K562 (cell line): ENCODE results near the gene PTBP3. TPM values are rescaled to one million over a fixed set of nuclear protein-coding genes. Genes with fewer than 3 reads are reported as not detected.

Experiments used
- ATAC-seq: fragments of 200-7000 bp; cut with Tn5 transposase; 3 replicates; pipeline ENCODE4 v1.9.1; 2020; ENCODE audit warnings: moderate library complexity
- BruUV-seq: library from RNA; stranded (reverse); fragments of 400-500 nt; replicated peaks from 2 replicates; lab custom pipeline; 2021; lab: Mats Ljungman, UMichigan
- CTCF ChIA-PET: fragments of 300-600 bp; formaldehyde crosslinking; extraction: SDS; loops from one replicate; lab custom pipeline; 2021; ENCODE audit warnings: low intra/inter-chr PET ratio; lab: Yijun Ruan, JAX
- POLR2A ChIA-PET: fragments of 300-600, 350-650 bp; sonication (Branson Sonifier 250); formaldehyde crosslinking; extraction: SDS; loops from one replicate; lab custom pipeline; 2021; ENCODE audit warnings: antibody characterized with exemption, inconsistent platforms; lab: Yijun Ruan, JAX
- DNase-seq, 4 experiments: peaks; one replicate each; pipeline versions ENCODE4 v3.0.0 to v3.0.0-alpha.2; 2011 to 2018; ENCODE audit warnings: low spot score in 3 of 4, mixed read lengths in 3 of 4; ENCODE audit errors: extremely low read depth in 1 of 4
- FAIRE-seq: peaks from 2 replicates; lab custom pipeline; 2011; peaks lifted over from hg19 to GRCh38; lab: Jason Lieb, UNC
- H2AFZ ChIP-seq: 2 replicates; pipeline ENCODE4 v1.6.0; 2011; ENCODE audit warnings: low read depth, low read length, control low read depth, inconsistent platforms
- H3K27ac ChIP-seq: fragments of 200-600 bp; 3 replicates; pipeline ENCODE4 v1.8.0; 2011; ENCODE audit warnings: low read depth, mild to moderate bottlenecking, control low read depth, inconsistent platforms, low read length, moderate library complexity, mixed read lengths; ENCODE audit errors: extremely low read depth
- H3K27me3 ChIP-seq, 2 experiments: fragments of 300-600 bp in 1 of 2; 2 replicates in 1 of 2; 3 replicates in 1 of 2; pipeline versions ENCODE4 v1.6.0 to v1.8.0; 2011; ENCODE audit warnings: inconsistent platforms in 2 of 2, low read length in 2 of 2, mild to moderate bottlenecking in 1 of 2, mixed read lengths in 1 of 2, moderate library complexity in 1 of 2; ENCODE audit not compliant: control insufficient read depth in 2 of 2, insufficient read depth in 2 of 2
- H3K36me3 ChIP-seq: fragments of 300-600 bp; 3 replicates; pipeline ENCODE4 v1.8.0; 2011; ENCODE audit warnings: mild to moderate bottlenecking, low read length, inconsistent platforms; ENCODE audit not compliant: control insufficient read depth, insufficient read depth
- H3K4me1 ChIP-seq, 2 experiments: fragments of 200-600 bp in 1 of 2; replicated peaks in 1 of 2; 2 replicates in 1 of 2; 3 replicates in 1 of 2; pipeline versions ENCODE4 v1.5.1 to v1.8.0; 2011; ENCODE audit warnings: inconsistent platforms in 2 of 2, low read length in 2 of 2, mild to moderate bottlenecking in 1 of 2, mixed read lengths in 1 of 2, moderate library complexity in 1 of 2; ENCODE audit not compliant: control insufficient read depth in 2 of 2, insufficient read depth in 2 of 2
- H3K4me2 ChIP-seq: 2 replicates; pipeline ENCODE4 v1.6.1; 2011; ENCODE audit warnings: low read length, control low read depth, inconsistent platforms, mixed read lengths; ENCODE audit not compliant: insufficient read depth
- H3K4me3 ChIP-seq: fragments of 200-600 bp; sonication (generic), shearing (Covaris generic); 2 replicates; pipeline ENCODE4 v1.5.1; 2016; ENCODE audit warnings: control low read depth, inconsistent platforms
- H3K79me2 ChIP-seq: fragments of 200-600 bp; 3 replicates; pipeline ENCODE4 v1.8.0; 2011; ENCODE audit warnings: low read length, inconsistent platforms; ENCODE audit not compliant: control insufficient read depth, insufficient read depth
- H3K9ac ChIP-seq, 2 experiments: 2 replicates each; pipeline versions ENCODE4 v1.6.0 to v1.6.1; 2011; ENCODE audit warnings: low read depth in 2 of 2, low read length in 2 of 2, control low read depth in 1 of 2, inconsistent platforms in 1 of 2, mild to moderate bottlenecking in 1 of 2, mixed read lengths in 1 of 2; ENCODE audit not compliant: insufficient read depth in 1 of 2
- H3K9me1 ChIP-seq: one replicate; pipeline ENCODE4 v1.6.0; 2011; ENCODE audit warnings: inconsistent platforms, mild to moderate bottlenecking, low read length, moderate library complexity; ENCODE audit not compliant: control insufficient read depth, insufficient read depth
- H3K9me3 ChIP-seq: replicated peaks from 2 replicates; pipeline ENCODE4 v1.5.1; 2011; ENCODE audit warnings: low read depth, low read length, inconsistent platforms; ENCODE audit not compliant: control insufficient read depth, insufficient read depth
- H4K20me1 ChIP-seq: replicated peaks from 2 replicates; pipeline ENCODE4 v1.6.1; 2011; ENCODE audit warnings: low read length, inconsistent platforms, mixed read lengths; ENCODE audit not compliant: control insufficient read depth, insufficient read depth
- ARID1B ChIP-seq: fragments of 450-650 bp; IDR thresholded peaks from 2 replicates; pipeline ENCODE4 v1.6.1; 2016; ENCODE audit warnings: antibody characterized with exemption, mild to moderate bottlenecking, inconsistent platforms
- CHD1 ChIP-seq: fragments of 200-600 bp; sonication (generic); IDR thresholded peaks from one replicate; pipeline ENCODE4 v1.6.1; 2012; ENCODE audit warnings: mild to moderate bottlenecking, moderate library complexity, low read length, inconsistent platforms
- CSDE1 ChIP-seq, 2 experiments: fragments of 450-650 bp; IDR thresholded peaks; 2 replicates each; pipeline ENCODE4 v1.6.1; 2016; ENCODE audit warnings: mild to moderate bottlenecking in 1 of 2
- CTBP1 ChIP-seq: fragments of 450-650 bp; IDR thresholded peaks from 2 replicates; pipeline ENCODE4 v1.6.1; 2016; ENCODE audit warnings: borderline replicate concordance
- DMBX1 ChIP-seq: fragments of 250-450 bp; sonication (Bioruptor Pico); IDR thresholded peaks from 2 replicates; pipeline ENCODE4 v1.8.0; 2022; ENCODE audit warnings: inconsistent platforms, mild to moderate bottlenecking, moderate library complexity, borderline replicate concordance
- ETV6 ChIP-seq, 3 experiments: fragments of 150-350 bp in 1 of 3; sonication (generic) in 1 of 3; formaldehyde crosslinking in 1 of 3; IDR thresholded peaks; 2 replicates each; pipeline versions ENCODE4 v1.6.1 to v1.8.0; 2014 to 2022; ENCODE audit warnings: borderline replicate concordance in 2 of 3, low read depth in 2 of 3, antibody characterized with exemption in 1 of 3, low read length in 1 of 3, mild to moderate bottlenecking in 1 of 3, missing genetic modification reagents in 1 of 3
- GTF2E2 ChIP-seq: fragments of 200-800 bp; sonication (Bioruptor generic); IDR thresholded peaks from 2 replicates; pipeline ENCODE4 v1.6.1; 2016; ENCODE audit warnings: missing genetic modification characterization, missing compliant biosample characterization
- ILK ChIP-seq: fragments of 450-650 bp; IDR thresholded peaks from 2 replicates; pipeline ENCODE4 v1.6.1; 2016; ENCODE audit warnings: missing genetic modification characterization, low read depth, mild to moderate bottlenecking, missing compliant biosample characterization, moderate library complexity, borderline replicate concordance
- KAT2B ChIP-seq: IDR thresholded peaks from one replicate; pipeline ENCODE4 v1.6.1; 2012; ENCODE audit warnings: low read depth, mild to moderate bottlenecking, control low read depth, inconsistent platforms, low read length, moderate library complexity
- OTX1 ChIP-seq: fragments of 450-650 bp; formaldehyde crosslinking; IDR thresholded peaks from 2 replicates; pipeline ENCODE4 v1.4.0; 2022; ENCODE audit warnings: mild to moderate bottlenecking
- PPARD ChIP-seq: fragments of 250-450 bp; sonication (Bioruptor Pico); IDR thresholded peaks from 2 replicates; pipeline ENCODE4 v1.8.0; 2022; ENCODE audit warnings: inconsistent platforms, mild to moderate bottlenecking, moderate library complexity
- SIN3B ChIP-seq: fragments of 450-650 bp; IDR thresholded peaks from 2 replicates; pipeline ENCODE4 v1.6.1; 2017; ENCODE audit warnings: low read depth, mild to moderate bottlenecking, moderate library complexity
- SLC30A9 ChIP-seq: fragments of 250-450 bp; sonication (Bioruptor Pico); IDR thresholded peaks from 2 replicates; pipeline ENCODE4 v1.8.0; 2022; ENCODE audit warnings: mild to moderate bottlenecking, moderate library complexity
- SOX6 ChIP-seq: fragments of 450-650 bp; IDR thresholded peaks from 2 replicates; pipeline ENCODE4 v1.6.1; 2014; ENCODE audit warnings: mild to moderate bottlenecking
- ZBTB49 ChIP-seq: sonication (generic); formaldehyde crosslinking; IDR thresholded peaks from 2 replicates; pipeline ENCODE4 v1.8.0; 2022; ENCODE audit warnings: missing genetic modification reagents, mild to moderate bottlenecking, borderline replicate concordance
- ZNF644 ChIP-seq: fragments of 200-800 bp; sonication (Bioruptor generic); IDR thresholded peaks from 2 replicates; pipeline ENCODE4 v1.6.1; 2016; ENCODE audit warnings: low read depth, missing genetic modification characterization, missing compliant biosample characterization
- ZNF707 ChIP-seq: fragments of 250-450 bp; sonication (Bioruptor Pico); conservative IDR thresholded peaks from 2 replicates; pipeline ENCODE4 v1.8.0; 2022; ENCODE audit warnings: inconsistent platforms, mild to moderate bottlenecking, moderate library complexity
- WGBS: fragments of 100-300 bp; shearing (Covaris generic); methylation state at CpG from one replicate; pipeline ENCODE4 v1.1.6; 2016; ENCODE audit warnings: low coverage, mixed read lengths; ENCODE audit not compliant: insufficient coverage; ENCODE audit errors: missing lambda C conversion rate; 5-methylcytosine and 5-hydroxymethylcytosine counted together
- in situ Hi-C: fragments of 300-500 bp; cut with MboI; formaldehyde crosslinking; loops from 4 replicates; pipeline ENCODE4 v1.15.0; 2018; ENCODE audit warnings: inconsistent platforms, mixed read lengths
- intact Hi-C: fragments of 100-400 bp; cut with micrococcal nuclease; formaldehyde crosslinking; loops from 2 replicates; pipeline ENCODE4 v1.14.2; 2022
- polyA plus RNA-seq, 8 experiments: library from polyadenylated mRNA; depleted of rRNA in 4 of 8; stranded (reverse) in 5 of 8; unstranded in 3 of 8; fragments of >200 nt; fragmentation: Nextera tagmentation in 2 of 8; fragmentation: Illumina TruSeq in 1 of 8; extraction: Ambion mirVana in 2 of 8; extraction: Trizol in 1 of 8; gene quantifications; 2 replicates each; pipeline versions ENCODE4 v1.2.1 to v1.2.3, GENCODE V29; 2011 to 2014; ENCODE audit warnings: inconsistent platforms in 1 of 8, missing spikeins in 1 of 8
- total RNA-seq, 7 experiments: library from RNA; depleted of rRNA in 6 of 7; stranded (reverse); fragments of >200 nt in 6 of 7; fragmentation: Illumina TruSeq in 2 of 7; extraction: Trizol in 2 of 7; gene quantifications; 2 replicates each; pipeline versions ENCODE4 v1.2.1 to v1.2.3, GENCODE V29; 2011 to 2021; ENCODE audit warnings: low replicate concordance in 1 of 7
- TF ChIP-seq, protein P1 (sequence below): sonication (generic); formaldehyde crosslinking; IDR thresholded peaks from 2 replicates; pipeline ENCODE4 v1.8.0; 2023; ENCODE audit warnings: mild to moderate bottlenecking, missing genetic modification reagents

Gene PTBP3
- total and polyA plus RNA-seq, 9 of the 15 experiments (the other 6 are each of a cell fraction or from before 2014, with no cell fraction given): 22.4 to 132 (median 68.0) TPM

GRCh38 chr9:112232233-112232632, 101.2 kb downstream of the PTBP3 start:
- Histone ChIP-seq H3K4me2 (no peak overlapping the region), H3K4me1 (no peaks in the 10 kb centered on the region; a peak in 3 of 5 replicates), H3K9me1 (no peaks in the 10 kb centered on the region), H3K36me3 (peaks cover 60% of the 10 kb centered on the region), H3K9ac (no peak overlapping the region), H2AFZ (no peak overlapping the region), H3K27ac (no peak overlapping the region), H3K9me3 (no peaks in the 10 kb centered on the region), H3K79me2 (0 out of 3 replicates have a peak, but pooled peaks cover 5% of the 10 kb centered on the region), H3K27me3 (no peaks in the 10 kb centered on the region), H3K4me3 (no peak overlapping the region), H4K20me1 (no peaks in the 10 kb centered on the region)
- TF ChIP-seq ZNF707 (CRISPR knock-in tag): no peak
- TF ChIP-seq ILK (tag): no peak
- no peak for TF ChIP-seq SOX6
- TF ChIP-seq DMBX1 (CRISPR knock-in tag): no peak
- TF ChIP-seq ZNF644: no peak
- no peak for TF ChIP-seq ETV6 (IDR thresholded peaks at IDR 0.05; ENCODE audit: borderline replicate concordance in 1 of 2, low read depth in 2 of 2, low read length in 1 of 2)
- TF ChIP-seq ETV6 (CRISPR knock-in tag; IDR thresholded peaks at IDR 0.05; ENCODE audit: borderline replicate concordance): no peak
- TF ChIP-seq CTBP1: no peak
- TF ChIP-seq, protein P1, sequence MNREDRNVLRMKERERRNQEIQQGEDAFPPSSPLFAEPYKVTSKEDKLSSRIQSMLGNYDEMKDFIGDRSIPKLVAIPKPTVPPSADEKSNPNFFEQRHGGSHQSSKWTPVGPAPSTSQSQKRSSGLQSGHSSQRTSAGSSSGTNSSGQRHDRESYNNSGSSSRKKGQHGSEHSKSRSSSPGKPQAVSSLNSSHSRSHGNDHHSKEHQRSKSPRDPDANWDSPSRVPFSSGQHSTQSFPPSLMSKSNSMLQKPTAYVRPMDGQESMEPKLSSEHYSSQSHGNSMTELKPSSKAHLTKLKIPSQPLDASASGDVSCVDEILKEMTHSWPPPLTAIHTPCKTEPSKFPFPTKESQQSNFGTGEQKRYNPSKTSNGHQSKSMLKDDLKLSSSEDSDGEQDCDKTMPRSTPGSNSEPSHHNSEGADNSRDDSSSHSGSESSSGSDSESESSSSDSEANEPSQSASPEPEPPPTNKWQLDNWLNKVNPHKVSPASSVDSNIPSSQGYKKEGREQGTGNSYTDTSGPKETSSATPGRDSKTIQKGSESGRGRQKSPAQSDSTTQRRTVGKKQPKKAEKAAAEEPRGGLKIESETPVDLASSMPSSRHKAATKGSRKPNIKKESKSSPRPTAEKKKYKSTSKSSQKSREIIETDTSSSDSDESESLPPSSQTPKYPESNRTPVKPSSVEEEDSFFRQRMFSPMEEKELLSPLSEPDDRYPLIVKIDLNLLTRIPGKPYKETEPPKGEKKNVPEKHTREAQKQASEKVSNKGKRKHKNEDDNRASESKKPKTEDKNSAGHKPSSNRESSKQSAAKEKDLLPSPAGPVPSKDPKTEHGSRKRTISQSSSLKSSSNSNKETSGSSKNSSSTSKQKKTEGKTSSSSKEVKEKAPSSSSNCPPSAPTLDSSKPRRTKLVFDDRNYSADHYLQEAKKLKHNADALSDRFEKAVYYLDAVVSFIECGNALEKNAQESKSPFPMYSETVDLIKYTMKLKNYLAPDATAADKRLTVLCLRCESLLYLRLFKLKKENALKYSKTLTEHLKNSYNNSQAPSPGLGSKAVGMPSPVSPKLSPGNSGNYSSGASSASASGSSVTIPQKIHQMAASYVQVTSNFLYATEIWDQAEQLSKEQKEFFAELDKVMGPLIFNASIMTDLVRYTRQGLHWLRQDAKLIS (CRISPR knock-in tag): no peak
- no peak for TF ChIP-seq OTX1 (CRISPR knock-in tag)
- no peak for TF ChIP-seq CSDE1 (IDR thresholded peaks at IDR 0.05)
- TF ChIP-seq ARID1B: no peak
- TF ChIP-seq SLC30A9 (CRISPR knock-in tag): no peak
- no peak for TF ChIP-seq PPARD (CRISPR knock-in tag)
- no peak for TF ChIP-seq ZBTB49
- no peak for TF ChIP-seq KAT2B
- no peak for TF ChIP-seq CHD1
- TF ChIP-seq SIN3B: no peak
- no peak for TF ChIP-seq GTF2E2 (tag)
- intact Hi-C loops: no loop called here
- in situ Hi-C loops: no loop called here
- FAIRE-seq: no peak
- BruUV-seq: no TSS peak
- CTCF ChIA-PET: no interaction called here
- WGBS: 50% methylated on average over 1 of the region's 1 CpG
- DNase-seq: no peak
- POLR2A ChIA-PET: no interaction called here
- no peak for ATAC-seq
